DND-41 (cell line): Measurements from ENCODE around the gene NTMT1.
"Not testable (repeated sequence)": the region's sequence is repeated elsewhere in the genome, so short reads cannot be mapped to it uniquely, and the experiment has no call there.

Experiments used
- ATAC-seq: fragments of 200-7000 bp; cut with Tn5 transposase; 3 replicates; pipeline ENCODE4 v1.9.1; 2021; ENCODE audit warnings: low read depth; ENCODE audit not compliant: insufficient read depth
- DNase-seq: peaks from one replicate; pipeline ENCODE4 v3.0.0-alpha.2; 2020
- H2AFZ ChIP-seq: 2 replicates; pipeline ENCODE4 v1.6.0; 2012; ENCODE audit warnings: low read depth, low read length
- H3K27ac ChIP-seq: 2 replicates; pipeline ENCODE4 v1.5.1; 2012; ENCODE audit warnings: low read length, inconsistent platforms
- H3K27me3 ChIP-seq: fragments of 200-600 bp; sonication (generic); 2 replicates; pipeline ENCODE4 v1.6.0; 2012; ENCODE audit warnings: low read length, mild to moderate bottlenecking, inconsistent platforms; ENCODE audit not compliant: insufficient read depth, poor library complexity
- H3K36me3 ChIP-seq: 2 replicates; pipeline ENCODE4 v1.5.1; 2012; ENCODE audit warnings: low read length, inconsistent platforms; ENCODE audit not compliant: insufficient read depth
- H3K4me1 ChIP-seq: 2 replicates; pipeline ENCODE4 v1.5.1; 2012; ENCODE audit warnings: mild to moderate bottlenecking, low read length; ENCODE audit not compliant: insufficient read depth
- H3K4me2 ChIP-seq: 2 replicates; pipeline ENCODE4 v1.6.0; 2012; ENCODE audit warnings: mild to moderate bottlenecking, moderate library complexity, low read length, inconsistent platforms; ENCODE audit not compliant: insufficient read depth
- H3K4me3 ChIP-seq, 2 experiments: fragments of 200-600 bp in 1 of 2; shearing (Covaris generic) in 1 of 2; 2 replicates each; pipeline ENCODE4 v1.5.1; 2012 to 2016; ENCODE audit warnings: inconsistent platforms in 2 of 2, low read length in 2 of 2, mild to moderate bottlenecking in 2 of 2, low read depth in 1 of 2, moderate library complexity in 1 of 2
- H3K79me2 ChIP-seq: 2 replicates; pipeline ENCODE4 v1.6.0; 2012; ENCODE audit warnings: low read length, inconsistent platforms; ENCODE audit not compliant: insufficient read depth
- H3K9ac ChIP-seq: 2 replicates; pipeline ENCODE4 v1.6.0; 2012; ENCODE audit warnings: low read depth, mild to moderate bottlenecking, inconsistent platforms, low read length, moderate library complexity
- H3K9me3 ChIP-seq: 2 replicates; pipeline ENCODE4 v1.5.1; 2012; ENCODE audit warnings: low read length, moderate library complexity, mild to moderate bottlenecking, inconsistent platforms; ENCODE audit not compliant: insufficient read depth, severe bottlenecking
- H4K20me1 ChIP-seq: 2 replicates; pipeline ENCODE4 v1.6.0; 2012; ENCODE audit warnings: low read length; ENCODE audit not compliant: insufficient read depth
- EZH2 ChIP-seq: IDR thresholded peaks from 3 replicates; pipeline ENCODE4 v1.6.1; 2012; ENCODE audit warnings: borderline replicate concordance, low read depth, mild to moderate bottlenecking, moderate library complexity, low read length, inconsistent platforms; ENCODE audit not compliant: severe bottlenecking
- TF ChIP-seq, protein P1 (sequence below): IDR thresholded peaks from 2 replicates; pipeline ENCODE4 v1.5.1; 2012; ENCODE audit warnings: borderline replicate concordance, low read length, moderate library complexity, mild to moderate bottlenecking; ENCODE audit not compliant: poor library complexity, severe bottlenecking; ENCODE audit errors: extremely low read depth

Gene NTMT1

DNA sequence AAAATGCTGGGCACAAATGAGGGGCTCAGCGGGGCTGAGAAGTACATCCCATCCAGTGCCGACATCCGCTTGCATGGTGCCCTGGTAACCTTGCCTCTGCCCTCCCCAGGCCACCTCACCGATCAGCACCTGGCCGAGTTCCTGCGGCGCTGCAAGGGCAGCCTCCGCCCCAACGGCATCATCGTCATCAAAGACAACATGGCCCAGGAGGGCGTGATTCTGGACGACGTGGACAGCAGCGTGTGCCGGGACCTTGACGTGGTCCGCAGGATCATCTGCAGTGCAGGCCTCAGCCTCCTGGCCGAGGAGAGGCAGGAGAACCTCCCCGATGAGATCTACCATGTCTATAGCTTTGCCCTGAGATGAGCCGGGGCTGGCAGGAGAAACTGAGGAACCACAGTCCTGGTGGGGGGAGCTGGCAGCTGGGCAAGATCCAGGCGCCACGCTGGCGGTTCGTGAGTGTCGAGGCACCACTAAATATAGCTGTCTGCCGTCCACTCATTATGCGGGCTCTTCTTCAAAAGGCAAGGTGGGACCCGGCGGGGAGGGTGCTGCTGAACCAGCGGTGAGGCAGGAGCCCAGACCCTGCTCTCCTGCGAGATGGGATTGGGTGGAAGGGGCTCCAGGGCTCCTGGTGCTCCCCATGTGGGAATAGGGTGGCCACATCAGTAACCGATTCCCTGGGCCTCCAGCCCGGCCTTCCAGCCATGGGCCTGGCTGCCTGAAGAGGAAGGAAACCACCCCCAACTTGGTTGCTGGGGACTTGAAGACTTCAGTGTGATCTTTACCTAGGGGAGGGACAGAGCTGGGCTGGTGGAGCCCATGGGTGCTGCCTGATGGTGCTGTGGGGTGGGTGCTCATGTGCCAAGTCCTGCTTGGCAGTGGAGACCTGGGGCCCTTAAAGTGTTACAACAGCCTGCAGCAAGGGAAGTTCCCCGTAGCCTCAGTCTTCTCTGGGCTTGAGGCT lies 9.4 kb downstream of the NTMT1 start:
- no peaks in the 10 kb centered on the region for H3K9me3 ChIP-seq
- no peak overlapping the region for H3K27ac ChIP-seq
- DNase-seq (no peak), ATAC-seq (no peak)
- peaks cover 60% of the 10 kb centered on the region for H3K79me2 ChIP-seq
- no peak for TF ChIP-seq EZH2
- TF ChIP-seq, protein P1, sequence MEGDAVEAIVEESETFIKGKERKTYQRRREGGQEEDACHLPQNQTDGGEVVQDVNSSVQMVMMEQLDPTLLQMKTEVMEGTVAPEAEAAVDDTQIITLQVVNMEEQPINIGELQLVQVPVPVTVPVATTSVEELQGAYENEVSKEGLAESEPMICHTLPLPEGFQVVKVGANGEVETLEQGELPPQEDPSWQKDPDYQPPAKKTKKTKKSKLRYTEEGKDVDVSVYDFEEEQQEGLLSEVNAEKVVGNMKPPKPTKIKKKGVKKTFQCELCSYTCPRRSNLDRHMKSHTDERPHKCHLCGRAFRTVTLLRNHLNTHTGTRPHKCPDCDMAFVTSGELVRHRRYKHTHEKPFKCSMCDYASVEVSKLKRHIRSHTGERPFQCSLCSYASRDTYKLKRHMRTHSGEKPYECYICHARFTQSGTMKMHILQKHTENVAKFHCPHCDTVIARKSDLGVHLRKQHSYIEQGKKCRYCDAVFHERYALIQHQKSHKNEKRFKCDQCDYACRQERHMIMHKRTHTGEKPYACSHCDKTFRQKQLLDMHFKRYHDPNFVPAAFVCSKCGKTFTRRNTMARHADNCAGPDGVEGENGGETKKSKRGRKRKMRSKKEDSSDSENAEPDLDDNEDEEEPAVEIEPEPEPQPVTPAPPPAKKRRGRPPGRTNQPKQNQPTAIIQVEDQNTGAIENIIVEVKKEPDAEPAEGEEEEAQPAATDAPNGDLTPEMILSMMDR, result no peak
- H2AFZ ChIP-seq, result no peak overlapping the region
- no peak overlapping the region for H3K4me2 ChIP-seq
- no peak overlapping the region for H3K4me3 ChIP-seq
- H3K9ac ChIP-seq, result no peak overlapping the region
- peaks cover 74% of the 10 kb centered on the region for H3K36me3 ChIP-seq
- peaks cover 15% of the 10 kb centered on the region for H3K4me1 ChIP-seq
- H4K20me1 ChIP-seq, result peaks cover 84% of the 10 kb centered on the region
- H3K27me3 ChIP-seq, result no peaks in the 10 kb centered on the region

DNA sequence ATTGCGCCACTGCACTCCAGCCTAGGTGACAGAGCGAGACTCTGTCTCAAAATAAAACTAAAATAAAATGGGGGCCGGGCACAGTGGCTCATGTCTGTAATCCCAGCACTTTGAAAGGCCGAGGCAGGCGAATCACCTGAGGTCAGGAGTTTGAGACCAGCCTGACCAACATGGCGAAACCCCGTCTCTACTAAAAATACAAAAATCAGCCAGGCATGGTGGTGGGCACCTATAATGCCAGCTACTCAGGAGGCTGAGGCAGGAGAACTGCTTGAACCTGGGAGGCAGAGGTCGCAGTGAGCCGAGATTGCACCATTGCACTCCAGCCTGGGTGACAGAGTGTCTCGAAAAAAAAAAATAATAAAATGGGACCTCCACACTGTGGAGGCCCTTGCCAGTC lies 10.4 kb downstream of the NTMT1 start:
- H3K36me3 ChIP-seq, result peaks cover 71% of the 10 kb centered on the region

DNA sequence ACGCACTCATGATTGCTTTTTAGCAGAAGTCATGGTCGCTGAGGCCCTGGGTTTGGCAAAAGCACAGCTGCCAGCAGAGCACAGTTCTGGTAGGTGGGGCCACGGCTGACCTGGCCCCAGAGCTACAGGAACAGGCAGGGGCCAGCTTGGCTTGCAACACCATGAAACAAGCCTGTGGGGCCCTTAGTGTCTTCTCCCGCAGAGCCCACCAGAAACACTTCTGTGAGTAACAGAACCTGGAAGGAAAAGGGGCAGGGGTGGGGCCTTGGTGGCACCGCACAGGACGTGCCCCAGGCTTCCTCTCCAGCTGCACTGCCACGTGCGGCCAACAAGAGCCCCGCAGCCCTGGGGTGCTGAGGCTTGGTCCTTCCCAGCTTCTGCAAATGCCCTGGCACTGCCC lies 11.1 kb downstream of the NTMT1 start:
- TF ChIP-seq EZH2, result no peak
- TF ChIP-seq, protein P1, result no peak
- no peak overlapping the region for H2AFZ ChIP-seq
- H3K27me3 ChIP-seq, result no peaks in the 10 kb centered on the region
- no peak overlapping the region for H3K27ac ChIP-seq
- H3K36me3 ChIP-seq, result peaks cover 69% of the 10 kb centered on the region
- peaks cover 59% of the 10 kb centered on the region for H3K79me2 ChIP-seq
- H3K9me3 ChIP-seq, result no peaks in the 10 kb centered on the region
- H3K4me1 ChIP-seq, result peaks cover 27% of the 10 kb centered on the region
- H3K9ac ChIP-seq, result no peak overlapping the region
- no peak overlapping the region for H3K4me3 ChIP-seq
- no peak overlapping the region for H3K4me2 ChIP-seq
- no peak for ATAC-seq
- H4K20me1 ChIP-seq, result peaks cover 80% of the 10 kb centered on the region
- DNase-seq, result no peak

More for the DNA sequence above, 10.4 kb downstream of the NTMT1 start:
- DNase-seq, ATAC-seq, H3K27ac ChIP-seq, H3K9ac ChIP-seq, H3K4me3 ChIP-seq, H3K9me3 ChIP-seq, H2AFZ ChIP-seq, H3K27me3 ChIP-seq, H3K4me2 ChIP-seq: not testable (repeated sequence)
- Histone ChIP-seq H3K79me2 (peaks cover 60% of the 10 kb centered on the region), H3K4me1 (peaks cover 24% of the 10 kb centered on the region), H4K20me1 (peaks cover 84% of the 10 kb centered on the region)

DNA sequence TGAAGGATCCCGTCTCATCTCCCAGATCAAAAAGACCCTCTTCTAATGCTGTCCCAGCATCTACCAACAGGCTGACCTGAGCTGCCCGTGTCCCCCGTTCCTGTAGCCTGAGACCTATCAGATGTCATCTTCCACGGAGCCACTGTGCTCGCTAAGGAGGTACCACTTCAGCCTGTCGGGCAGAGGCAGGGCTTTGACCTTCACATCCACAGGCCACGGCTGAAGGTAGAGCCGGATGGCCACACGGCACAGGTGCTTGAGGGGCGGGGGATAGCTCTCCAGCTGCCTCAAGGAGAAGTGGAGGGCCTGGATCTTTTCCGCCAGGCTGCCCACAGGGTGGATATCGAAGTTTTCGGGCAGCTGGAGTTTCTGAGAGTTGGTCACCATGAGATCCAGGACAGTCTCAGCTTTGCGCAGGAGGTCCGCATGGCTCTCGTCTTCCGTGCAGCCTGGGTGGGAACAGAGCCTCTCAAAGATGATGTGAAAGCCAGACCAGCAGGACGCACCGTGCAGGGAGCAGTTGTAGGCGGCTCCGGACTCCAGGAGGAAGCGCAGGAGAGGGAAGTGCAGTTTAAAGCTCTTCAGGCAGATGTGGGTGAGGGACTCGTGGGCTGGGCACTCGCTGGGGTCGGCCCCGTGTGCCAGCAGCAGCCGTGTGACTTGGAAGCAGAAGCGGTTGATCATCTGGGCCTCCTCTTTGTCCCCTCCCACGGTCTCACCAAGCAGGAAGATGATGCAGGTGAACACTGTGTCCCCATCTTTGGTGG lies 11.9 kb downstream of the NTMT1 start:
- no peak for DNase-seq
- no peak overlapping the region for H3K4me3 ChIP-seq
- peaks cover 32% of the 10 kb centered on the region for H3K4me1 ChIP-seq
- H3K36me3 ChIP-seq, result peaks cover 62% of the 10 kb centered on the region
- no peak overlapping the region for H3K4me2 ChIP-seq
- no peaks in the 10 kb centered on the region for H3K27me3 ChIP-seq
- TF ChIP-seq, protein P1, result no peak
- TF ChIP-seq EZH2, result no peak
- H3K27ac ChIP-seq, result no peak overlapping the region
- H4K20me1 ChIP-seq, result peaks cover 73% of the 10 kb centered on the region
- no peak overlapping the region for H2AFZ ChIP-seq
- peaks cover 51% of the 10 kb centered on the region for H3K79me2 ChIP-seq
- H3K9me3 ChIP-seq, result no peaks in the 10 kb centered on the region
- H3K9ac ChIP-seq, result no peak overlapping the region
- ATAC-seq, result no peak
